Esophagus (tissue), 2 donors: ENCODE data around the gene RPLP2. TPM values are rescaled to one million over a fixed set of nuclear protein-coding genes. Genes with fewer than 3 reads are reported as not detected.

Experiments
- H3K27ac ChIP-seq, 2 donors: one replicate each; pipeline ENCODE4 v1.5.1; 2013; ENCODE audit warnings: low read depth in 2 of 2, mild to moderate bottlenecking in 2 of 2, inconsistent platforms in 1 of 2, low read length in 1 of 2, moderate library complexity in 1 of 2
- H3K27me3 ChIP-seq, 2 donors: one replicate each; pipeline ENCODE4 v1.6.1; 2013; ENCODE audit warnings: low read length in 2 of 2, control low read depth in 1 of 2, mild to moderate bottlenecking in 1 of 2; ENCODE audit not compliant: insufficient read depth in 2 of 2, control insufficient read depth in 1 of 2
- H3K36me3 ChIP-seq, 2 donors: one replicate each; pipeline ENCODE4 v1.6.1; 2013; ENCODE audit warnings: low read length in 1 of 2; ENCODE audit not compliant: control insufficient read depth in 2 of 2, insufficient read depth in 2 of 2
- H3K4me1 ChIP-seq, 2 donors: one replicate each; pipeline ENCODE4 v1.6.1; 2013; ENCODE audit warnings: low read length in 1 of 2; ENCODE audit not compliant: control insufficient read depth in 2 of 2, insufficient read depth in 2 of 2
- H3K4me3 ChIP-seq, 2 donors: one replicate each; pipeline ENCODE4 v1.5.1; 2013; ENCODE audit warnings: low read length in 2 of 2, mild to moderate bottlenecking in 2 of 2, low read depth in 1 of 2, moderate library complexity in 1 of 2
- H3K9me3 ChIP-seq, 2 donors: one replicate each; pipeline ENCODE4 v1.6.1; 2013; ENCODE audit warnings: mild to moderate bottlenecking in 2 of 2, low read depth in 1 of 2, low read length in 1 of 2, moderate library complexity in 1 of 2; ENCODE audit not compliant: control insufficient read depth in 2 of 2, insufficient read depth in 1 of 2
- WGBS, 2 donors: extraction: QIAGEN DNeasy Blood & Tissue Kit; methylation state at CpG; one replicate each; pipeline ENCODE4 v1.1.7; 2013; 5-methylcytosine and 5-hydroxymethylcytosine counted together
- polyA plus RNA-seq, 2 donors: library from polyadenylated mRNA; stranded (reverse); fragments of 200-250 nt; gene quantifications; one replicate each; pipeline ENCODE4 v1.2.3, GENCODE V29; 2013
- donor health status: healthy with polysubstance abuse.
- donor health status: Bipolar disorder and iron deficiency.

Gene RPLP2
- polyA plus RNA-seq, 2 donors: 1,061 to 1,474 TPM

DNA sequence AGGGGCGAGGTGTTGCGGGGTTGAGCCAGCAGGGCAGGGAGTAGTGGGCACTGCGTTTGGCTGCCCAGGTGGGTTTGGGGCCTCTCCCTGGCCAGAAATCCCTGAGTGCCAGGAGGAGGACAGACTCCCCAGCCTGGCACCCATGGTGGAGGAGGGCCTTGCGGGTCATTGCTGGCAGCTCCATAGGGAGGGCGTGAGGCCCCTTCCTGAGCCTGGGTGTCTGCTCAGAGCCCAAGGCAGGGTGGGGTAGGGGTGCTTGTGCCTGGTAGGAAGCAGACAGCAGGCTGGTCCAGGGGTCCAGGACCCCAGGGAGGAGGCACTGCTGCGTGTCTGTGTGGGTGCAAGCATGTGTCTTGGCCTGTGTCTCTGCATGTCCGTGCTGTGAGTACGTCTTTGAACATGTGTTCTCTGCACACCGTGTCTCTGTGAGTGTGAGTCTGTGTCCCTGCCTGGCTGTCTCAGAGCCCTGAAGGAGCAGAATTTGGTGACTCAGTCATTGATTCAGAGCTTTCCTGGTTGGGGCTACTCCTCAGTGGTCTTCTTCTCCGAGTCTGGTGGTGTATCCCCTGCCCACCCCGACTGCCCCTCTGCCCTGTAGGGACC lies 36.8 kb downstream of the RPLP2 start:
- H3K9me3 ChIP-seq: no peaks in the 10 kb centered on the region
- peak overlapping the region in 1 of 2 donors; percentile 24 for H3K27ac ChIP-seq
- H3K36me3 ChIP-seq: no peaks in the 10 kb centered on the region
- no peak overlapping the region for H3K4me3 ChIP-seq
- H3K27me3 ChIP-seq: peaks cover 0 to 5% of the 10 kb centered on the region in 2 donors
- H3K4me1 ChIP-seq: peaks cover 15 to 22% of the 10 kb centered on the region in 2 donors
- WGBS, 2 donors: 51 to 62% methylated on average over 11 of the region's 11 CpGs

DNA sequence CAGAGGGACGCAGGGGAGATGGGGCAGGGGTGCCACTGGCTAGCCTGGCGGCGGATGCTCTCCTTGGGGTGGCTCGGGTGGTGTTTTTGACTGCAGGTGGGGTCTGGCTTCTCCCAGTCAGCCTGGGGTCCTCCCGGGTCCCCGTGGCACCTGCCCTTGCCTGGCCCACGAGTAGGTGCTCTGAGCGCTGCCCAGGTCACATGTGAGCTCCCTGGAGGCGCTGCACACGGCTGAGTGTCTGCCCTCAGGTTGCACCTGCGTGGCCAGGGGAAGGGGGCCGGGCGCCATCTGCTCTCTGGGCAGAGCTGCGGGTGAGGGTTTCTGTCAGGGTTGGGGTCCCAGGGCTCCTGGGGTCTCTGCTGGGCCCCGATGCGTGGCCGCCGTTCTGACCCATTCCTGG lies 38.1 kb downstream of the RPLP2 start:
- 76 to 79% methylated on average over 18 of the region's 18 CpGs for WGBS, 2 donors
- Histone ChIP-seq H3K27ac (no peak overlapping the region), H3K4me3 (no peak overlapping the region), H3K36me3 (no peaks in the 10 kb centered on the region), H3K27me3 (peaks cover 0 to 5% of the 10 kb centered on the region in 2 donors), H3K9me3 (no peaks in the 10 kb centered on the region), H3K4me1 (peaks cover 15 to 22% of the 10 kb centered on the region in 2 donors)

- H3K4me1 ChIP-seq: peaks cover 10 to 22% of the 10 kb centered on the region in 2 donors
- H3K36me3 ChIP-seq: no peaks in the 10 kb centered on the region
- WGBS, 2 donors: 27 to 35% methylated on average over 13 to 14 of the region's 14 CpGs
- no peak overlapping the region for H3K4me3 ChIP-seq
- H3K27me3 ChIP-seq: peaks cover 0 to 5% of the 10 kb centered on the region in 2 donors
- no peaks in the 10 kb centered on the region for H3K9me3 ChIP-seq
- H3K27ac ChIP-seq: no peak overlapping the region
Measured at GRCh38 chr11:848380-848931, 38.7 kb downstream of the RPLP2 start.

DNA sequence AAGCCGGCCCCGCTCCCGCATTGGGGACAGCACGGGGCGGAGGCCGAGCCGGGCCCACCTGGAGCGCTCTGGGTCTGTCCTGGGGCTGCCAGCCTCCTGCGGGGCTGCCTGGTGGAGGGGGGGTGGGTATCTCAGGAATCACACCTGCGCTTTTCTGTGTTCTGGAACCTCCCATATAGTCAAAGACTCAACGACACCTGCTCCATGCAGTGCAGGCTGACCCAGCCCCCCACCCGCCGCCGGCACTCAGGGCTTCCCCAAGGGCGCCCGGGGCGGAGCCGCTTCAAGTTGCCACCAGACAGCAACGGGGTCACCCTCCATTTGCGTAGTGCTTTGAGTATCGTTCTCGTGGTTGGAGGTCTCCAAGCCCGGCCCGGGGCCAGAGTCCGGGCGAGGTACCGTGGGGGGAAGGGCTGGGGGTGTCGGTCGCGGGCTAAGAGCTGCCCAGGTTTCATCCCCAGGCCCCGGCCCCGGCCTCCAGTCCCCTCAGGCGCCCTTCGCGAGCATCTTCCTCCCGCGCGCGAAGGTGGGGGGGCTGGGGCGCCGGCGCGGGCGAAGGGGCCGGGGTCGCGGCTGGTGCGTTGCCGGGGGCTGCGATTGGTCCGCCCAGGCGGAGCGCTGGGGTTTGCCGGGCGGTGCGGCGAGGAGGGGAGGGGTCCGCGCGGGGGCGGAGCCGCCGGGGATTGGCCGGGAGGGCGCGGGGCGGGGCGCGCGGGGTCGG lies 39.5 kb downstream of the RPLP2 start:
- Histone ChIP-seq H3K9me3 (no peaks in the 10 kb centered on the region), H3K36me3 (no peaks in the 10 kb centered on the region), H3K27ac (no peak overlapping the region), H3K27me3 (peaks cover 0 to 5% of the 10 kb centered on the region in 2 donors), H3K4me3 (peak overlapping the region in 1 of 2 donors; percentile 37), H3K4me1 (peaks cover 9 to 22% of the 10 kb centered on the region in 2 donors)
- 6 to 11% methylated on average over 37 to 71 of the region's 71 CpGs for WGBS, 2 donors

DNA sequence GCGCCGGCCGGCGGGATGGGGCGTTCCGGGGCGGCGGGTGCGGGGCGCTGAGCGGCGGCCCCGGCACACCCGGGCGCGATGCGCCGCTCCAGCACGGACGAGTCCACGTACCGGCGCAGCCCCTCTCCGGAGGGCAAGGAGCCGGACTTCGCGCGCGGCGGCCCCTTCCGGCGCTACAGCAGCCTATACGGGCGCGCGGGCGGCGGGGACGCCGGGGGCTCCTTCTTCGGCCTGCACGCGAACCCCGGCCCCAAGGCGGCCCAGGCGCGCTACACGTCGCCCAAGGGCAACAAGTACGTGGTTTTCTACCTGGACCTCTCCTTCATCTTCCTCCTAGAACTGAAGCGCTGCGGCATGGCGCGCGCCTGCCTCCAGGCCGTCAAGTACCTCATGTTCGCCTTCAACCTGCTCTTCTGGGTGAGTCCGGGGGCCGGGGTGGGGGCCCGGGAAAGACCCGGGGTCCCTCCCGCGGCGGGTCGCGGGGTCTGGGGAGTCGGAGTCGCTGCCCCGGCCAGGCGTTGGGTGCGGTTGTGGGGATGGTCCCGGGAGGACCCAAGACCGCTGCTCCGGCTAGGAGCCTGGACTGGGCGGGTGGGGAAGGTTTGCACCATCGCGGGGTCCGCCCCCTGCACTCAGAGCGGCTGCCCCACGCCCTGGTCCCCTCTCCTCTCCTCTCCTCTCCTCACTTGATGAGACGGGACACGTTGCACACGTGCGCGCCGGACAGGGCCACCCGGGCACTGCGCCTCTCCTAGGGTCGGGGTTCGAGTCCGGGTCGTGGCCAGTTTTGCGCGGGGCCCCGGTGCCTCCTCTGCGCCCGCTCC lies 40.4 kb downstream of the RPLP2 start:
- peaks cover 0 to 5% of the 10 kb centered on the region in 2 donors for H3K27me3 ChIP-seq
- H3K4me3 ChIP-seq: peak overlapping the region; percentile 13 to 37
- H3K4me1 ChIP-seq: peaks cover 7 to 19% of the 10 kb centered on the region in 2 donors
- H3K9me3 ChIP-seq: no peaks in the 10 kb centered on the region
- H3K27ac ChIP-seq: no peak overlapping the region
- no peaks in the 10 kb centered on the region for H3K36me3 ChIP-seq
- WGBS, 2 donors: 25 to 27% methylated on average over 85 to 97 of the region's 97 CpGs

- peaks cover 5 to 16% of the 10 kb centered on the region in 2 donors for H3K4me1 ChIP-seq
- no peak overlapping the region for H3K27ac ChIP-seq
- no peaks in the 10 kb centered on the region for H3K9me3 ChIP-seq
- no peaks in the 10 kb centered on the region for H3K36me3 ChIP-seq
- no peak overlapping the region for H3K4me3 ChIP-seq
- WGBS, 2 donors: 70 to 76% methylated on average over 25 to 28 of the region's 28 CpGs
- peaks cover 0 to 5% of the 10 kb centered on the region in 2 donors for H3K27me3 ChIP-seq
Measured at GRCh38 chr11:850775-851763, 41.3 kb downstream of the RPLP2 start.

GRCh38 chr11:852762-853161 lies 43.0 kb downstream of the RPLP2 start:
- 80 to 82% methylated on average over 15 of the region's 15 CpGs for WGBS, 2 donors
- no peak overlapping the region for H3K4me3 ChIP-seq
- H3K4me1 ChIP-seq: peaks cover 5 to 12% of the 10 kb centered on the region in 2 donors
- peaks cover 0 to 5% of the 10 kb centered on the region in 2 donors for H3K27me3 ChIP-seq
- H3K27ac ChIP-seq: no peak overlapping the region
- H3K9me3 ChIP-seq: no peaks in the 10 kb centered on the region
- H3K36me3 ChIP-seq: no peaks in the 10 kb centered on the region

DNA sequence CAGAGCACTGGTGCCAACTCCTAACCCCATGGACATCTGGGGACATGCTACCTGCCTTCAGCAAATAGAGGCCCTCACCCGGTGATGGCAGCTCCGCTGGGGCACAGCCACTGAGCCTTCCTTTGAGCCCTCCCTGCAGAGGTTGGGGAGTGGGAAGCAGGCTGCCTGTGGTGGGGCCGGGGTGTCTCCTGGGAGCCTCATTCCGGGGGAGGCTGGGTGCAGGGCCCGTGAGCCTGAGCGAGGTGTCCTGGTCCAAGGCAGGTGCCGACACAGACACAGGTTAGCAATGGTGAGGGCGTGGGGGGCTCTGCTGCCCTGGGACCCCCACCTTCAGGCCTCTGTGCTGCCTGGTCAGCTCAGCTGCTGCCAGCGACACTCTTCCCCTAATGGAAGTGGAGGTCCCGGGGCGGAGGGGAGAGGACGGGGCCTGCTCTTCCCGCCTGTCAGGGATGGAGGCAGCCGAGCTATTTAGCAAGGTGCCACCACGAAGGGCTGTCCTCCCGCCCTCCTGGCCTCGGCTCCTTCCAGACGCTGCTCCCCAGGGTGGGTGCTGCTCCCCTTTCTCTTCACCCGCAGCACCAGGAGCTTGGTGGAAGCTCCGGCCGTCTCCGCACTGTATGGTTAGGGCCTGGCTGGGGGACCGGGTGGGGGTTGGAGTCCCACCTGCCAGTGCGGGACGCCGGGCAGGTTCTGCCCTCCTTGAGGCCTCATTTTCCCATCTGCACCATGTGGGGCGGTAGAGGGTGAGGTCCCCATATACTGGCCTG lies 44.1 kb downstream of the RPLP2 start:
- 92% methylated on average over 27 of the region's 27 CpGs for WGBS, 2 donors
- Histone ChIP-seq H3K27ac (no peak overlapping the region), H3K4me1 (peaks cover 5 to 8% of the 10 kb centered on the region in 2 donors), H3K9me3 (no peaks in the 10 kb centered on the region), H3K36me3 (no peaks in the 10 kb centered on the region), H3K27me3 (peaks cover 0 to 5% of the 10 kb centered on the region in 2 donors), H3K4me3 (no peak overlapping the region)
